ENCODE data around the gene FIGN.

The FIGN gene

DNA sequence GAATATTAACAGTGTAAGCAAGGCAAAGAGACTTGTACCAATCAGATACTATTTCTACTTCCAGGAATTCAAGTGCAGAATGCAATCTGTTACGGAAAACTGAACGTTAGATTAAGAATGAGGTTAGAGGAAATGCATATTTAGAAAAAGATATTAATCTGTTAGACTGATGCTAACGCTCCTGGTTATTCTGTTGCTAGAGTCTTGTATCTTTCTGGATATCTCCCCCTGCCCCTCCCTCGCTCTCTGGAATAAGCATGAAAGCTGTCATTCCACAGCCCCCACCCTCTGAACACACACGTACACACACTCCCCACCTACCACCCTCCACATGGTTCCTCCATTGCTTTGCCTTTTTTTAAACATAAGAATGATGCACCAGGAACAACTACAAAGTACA lies 24.1 kb downstream of the FIGN start:
- Histone ChIP-seq H3K27me3 (ENCODE audit: control insufficient read depth in 1 of 2, insufficient read depth in 2 of 2, low read length in 2 of 2) (no peaks in the 10 kb centered on the region), H3K9me3 (ENCODE audit: control insufficient read depth in 1 of 2, low read length in 2 of 2) (no peaks in the 10 kb centered on the region), H3K4me3 (ENCODE audit: low read depth in 1 of 2, low read length in 2 of 2) (no peak overlapping the region), H3K36me3 (ENCODE audit: control insufficient read depth in 1 of 2, insufficient read depth in 2 of 2, low read length in 2 of 2) (no peaks in the 10 kb centered on the region), H3K9ac (ENCODE audit: low read depth in 1 of 2, low read length in 2 of 2) (no peak overlapping the region), H3K4me1 (ENCODE audit: control insufficient read depth in 1 of 2, insufficient read depth in 2 of 2, low read length in 2 of 2) (no peaks in the 10 kb centered on the region), H3K27ac (ENCODE audit: low read depth, low read length) (no peak overlapping the region)

DNA sequence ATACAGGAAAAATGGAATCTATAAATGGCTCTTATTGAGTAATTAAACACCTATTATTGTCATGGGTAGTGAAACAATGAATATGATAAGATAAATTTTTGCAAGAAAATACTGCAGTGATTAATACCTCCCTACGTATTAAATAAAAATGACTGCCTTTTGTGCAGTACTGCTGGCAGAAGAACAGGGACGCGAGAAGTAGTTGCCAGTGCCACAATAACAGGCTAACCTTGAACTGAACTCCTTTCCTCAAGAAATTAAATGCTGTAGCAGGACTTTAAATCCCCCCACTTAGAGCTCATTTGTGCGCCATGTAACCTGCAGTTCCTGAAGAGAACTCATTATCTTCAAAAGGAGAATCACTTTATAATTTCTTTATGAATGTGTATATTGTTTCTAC lies 24.6 kb downstream of the FIGN start:
- H3K4me1 ChIP-seq (ENCODE audit: control insufficient read depth in 1 of 2, insufficient read depth in 2 of 2, low read length in 2 of 2), result no peaks in the 10 kb centered on the region
- H3K27ac ChIP-seq (ENCODE audit: low read depth, low read length), result no peak overlapping the region
- no peaks in the 10 kb centered on the region for H3K27me3 ChIP-seq (ENCODE audit: control insufficient read depth in 1 of 2, insufficient read depth in 2 of 2, low read length in 2 of 2)
- no peaks in the 10 kb centered on the region for H3K36me3 ChIP-seq (ENCODE audit: control insufficient read depth in 1 of 2, insufficient read depth in 2 of 2, low read length in 2 of 2)
- no peak overlapping the region for H3K4me3 ChIP-seq (ENCODE audit: low read depth in 1 of 2, low read length in 2 of 2)
- H3K9me3 ChIP-seq (ENCODE audit: control insufficient read depth in 1 of 2, low read length in 2 of 2), result no peaks in the 10 kb centered on the region
- H3K9ac ChIP-seq (ENCODE audit: low read depth in 1 of 2, low read length in 2 of 2), result no peak overlapping the region

DNA sequence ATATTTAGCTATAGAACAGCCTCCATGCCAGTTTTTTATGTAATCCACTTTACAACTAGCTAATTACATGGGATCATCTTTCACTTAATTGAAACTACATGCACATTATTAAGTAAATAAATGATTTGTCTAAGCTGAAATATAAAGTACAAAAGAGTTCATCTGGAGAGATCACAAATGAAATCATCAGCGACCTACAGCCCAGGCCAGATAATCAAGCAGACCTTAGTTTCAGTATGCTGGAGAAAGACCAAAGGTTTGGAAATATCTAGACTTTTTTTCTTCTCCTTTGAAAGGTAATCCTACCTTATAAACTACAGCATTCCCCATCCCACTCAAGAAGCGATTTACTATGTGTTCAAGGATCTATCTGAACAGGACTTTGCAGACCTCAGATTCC lies 26.5 kb downstream of the FIGN start:
- Histone ChIP-seq H3K27me3 (ENCODE audit: control insufficient read depth in 1 of 2, insufficient read depth in 2 of 2, low read length in 2 of 2) (no peaks in the 10 kb centered on the region), H3K9me3 (ENCODE audit: control insufficient read depth in 1 of 2, low read length in 2 of 2) (no peaks in the 10 kb centered on the region), H3K4me3 (ENCODE audit: low read depth in 1 of 2, low read length in 2 of 2) (no peak overlapping the region), H3K36me3 (ENCODE audit: control insufficient read depth in 1 of 2, insufficient read depth in 2 of 2, low read length in 2 of 2) (no peaks in the 10 kb centered on the region), H3K9ac (ENCODE audit: low read depth in 1 of 2, low read length in 2 of 2) (no peak overlapping the region), H3K4me1 (ENCODE audit: control insufficient read depth in 1 of 2, insufficient read depth in 2 of 2, low read length in 2 of 2) (no peaks in the 10 kb centered on the region), H3K27ac (ENCODE audit: low read depth, low read length) (no peak overlapping the region)

DNA sequence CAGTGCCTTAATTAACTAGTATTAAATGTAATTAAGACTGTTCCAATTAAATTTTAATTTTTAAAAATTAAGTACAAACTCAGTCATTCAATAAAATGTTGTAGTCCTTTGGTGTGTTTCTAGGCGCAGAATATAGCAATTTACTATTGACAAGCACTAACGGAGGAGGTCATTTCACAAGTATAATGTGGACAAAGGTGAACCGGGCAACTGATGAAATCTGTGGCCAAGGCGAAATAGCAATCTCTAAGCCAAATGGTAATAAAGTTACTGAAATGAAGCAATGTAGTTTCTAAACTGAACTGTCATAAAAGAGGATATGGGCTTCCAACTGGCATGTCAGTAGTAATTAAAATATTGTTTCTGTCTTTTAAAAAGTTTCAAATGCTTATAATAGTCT lies 27.5 kb downstream of the FIGN start:
- Histone ChIP-seq H3K4me3 (ENCODE audit: low read depth in 1 of 2, low read length in 2 of 2) (no peak overlapping the region), H3K9ac (ENCODE audit: low read depth in 1 of 2, low read length in 2 of 2) (no peak overlapping the region), H3K4me1 (ENCODE audit: control insufficient read depth in 1 of 2, insufficient read depth in 2 of 2, low read length in 2 of 2) (no peaks in the 10 kb centered on the region), H3K27me3 (ENCODE audit: control insufficient read depth in 1 of 2, insufficient read depth in 2 of 2, low read length in 2 of 2) (no peaks in the 10 kb centered on the region), H3K9me3 (ENCODE audit: control insufficient read depth in 1 of 2, low read length in 2 of 2) (no peaks in the 10 kb centered on the region), H3K36me3 (ENCODE audit: control insufficient read depth in 1 of 2, insufficient read depth in 2 of 2, low read length in 2 of 2) (no peaks in the 10 kb centered on the region), H3K27ac (ENCODE audit: low read depth, low read length) (no peak overlapping the region)

DNA sequence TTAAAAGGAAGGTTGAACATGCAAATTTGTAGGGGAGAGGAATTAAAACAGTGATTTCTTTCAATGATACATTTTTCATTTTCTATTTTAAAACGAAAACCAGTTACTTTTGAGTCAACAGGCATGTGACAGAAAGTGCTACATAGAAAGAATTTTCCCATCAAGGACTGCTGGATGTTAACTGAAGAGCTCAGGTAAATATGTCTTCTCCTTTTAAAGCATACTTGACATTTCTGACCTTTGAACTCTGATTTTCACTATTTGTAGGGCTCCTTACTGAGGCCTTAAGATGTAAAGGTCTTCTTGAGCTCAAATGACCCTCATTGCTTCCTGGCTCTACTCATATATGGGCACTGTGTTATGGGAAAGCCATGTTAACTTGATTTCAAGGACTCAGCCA lies 32.4 kb downstream of the FIGN start:
- Histone ChIP-seq H3K36me3 (ENCODE audit: control insufficient read depth in 1 of 2, insufficient read depth in 2 of 2, low read length in 2 of 2) (no peaks in the 10 kb centered on the region), H3K27me3 (ENCODE audit: control insufficient read depth in 1 of 2, insufficient read depth in 2 of 2, low read length in 2 of 2) (no peaks in the 10 kb centered on the region), H3K27ac (ENCODE audit: low read depth, low read length) (no peak overlapping the region), H3K9ac (ENCODE audit: low read depth in 1 of 2, low read length in 2 of 2) (no peak overlapping the region), H3K4me3 (ENCODE audit: low read depth in 1 of 2, low read length in 2 of 2) (no peak overlapping the region), H3K4me1 (ENCODE audit: control insufficient read depth in 1 of 2, insufficient read depth in 2 of 2, low read length in 2 of 2) (no peaks in the 10 kb centered on the region), H3K9me3 (ENCODE audit: control insufficient read depth in 1 of 2, low read length in 2 of 2) (no peaks in the 10 kb centered on the region)

DNA sequence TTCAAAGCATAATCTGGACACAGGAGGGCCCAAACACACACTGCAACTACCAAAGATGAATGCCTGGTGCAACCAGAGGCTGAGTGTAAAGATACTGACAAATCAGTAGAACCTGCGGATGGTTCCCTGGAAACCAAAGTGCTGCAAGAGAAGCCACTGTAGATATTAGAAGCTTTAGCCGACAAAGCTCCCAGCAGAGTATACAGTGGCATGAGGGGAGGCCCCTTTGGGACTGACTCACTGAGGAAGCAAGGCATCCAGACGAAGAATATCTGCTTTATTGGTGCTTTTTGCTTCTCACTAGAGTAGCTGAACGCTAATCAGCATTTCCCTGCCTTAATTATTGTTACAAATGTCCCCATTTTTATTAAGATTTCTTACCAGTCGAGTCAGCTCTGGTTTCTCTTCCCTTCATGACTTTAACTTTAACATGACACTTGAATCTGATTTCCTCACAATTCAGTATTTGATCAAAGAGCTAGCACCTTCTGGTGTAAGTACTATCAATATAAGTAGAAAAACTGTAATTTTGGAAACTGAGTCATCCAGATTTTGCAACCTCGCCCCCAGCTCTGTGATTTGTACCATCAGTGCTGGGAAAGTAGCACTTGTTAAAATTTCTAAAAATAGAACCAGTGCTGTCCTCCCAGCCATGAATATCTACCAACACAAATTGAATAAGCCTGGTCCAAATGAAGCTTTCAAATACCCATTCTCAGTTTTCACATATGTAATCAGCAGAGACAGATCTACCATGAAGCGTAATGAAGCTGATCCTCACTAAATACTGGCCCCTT lies 34.2 kb downstream of the FIGN start:
- Histone ChIP-seq H3K9ac (ENCODE audit: low read depth in 1 of 2, low read length in 2 of 2) (no peak overlapping the region), H3K36me3 (ENCODE audit: control insufficient read depth in 1 of 2, insufficient read depth in 2 of 2, low read length in 2 of 2) (no peaks in the 10 kb centered on the region), H3K9me3 (ENCODE audit: control insufficient read depth in 1 of 2, low read length in 2 of 2) (no peaks in the 10 kb centered on the region), H3K27me3 (ENCODE audit: control insufficient read depth in 1 of 2, insufficient read depth in 2 of 2, low read length in 2 of 2) (no peaks in the 10 kb centered on the region), H3K4me1 (ENCODE audit: control insufficient read depth in 1 of 2, insufficient read depth in 2 of 2, low read length in 2 of 2) (no peaks in the 10 kb centered on the region), H3K27ac (ENCODE audit: low read depth, low read length) (no peak overlapping the region), H3K4me3 (ENCODE audit: low read depth in 1 of 2, low read length in 2 of 2) (no peak overlapping the region)

DNA sequence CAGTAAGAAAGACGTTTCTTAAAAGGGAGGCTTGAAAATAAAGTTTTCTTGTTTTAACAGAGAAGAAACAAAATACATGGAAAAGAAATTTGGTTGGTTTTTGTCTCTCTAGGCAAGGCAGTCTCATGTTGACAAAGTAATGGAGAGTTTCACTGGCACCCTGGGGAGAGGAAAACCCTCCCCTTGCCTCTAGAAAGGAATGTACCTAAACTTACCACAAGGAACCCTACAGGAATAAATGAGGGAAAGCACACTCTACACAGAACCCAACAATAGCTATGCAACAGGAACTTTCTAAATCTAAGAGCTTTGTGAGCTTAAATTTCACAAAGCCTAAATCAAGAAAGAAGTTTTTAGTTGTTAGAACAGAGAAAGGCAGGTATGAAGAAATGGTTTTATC lies 37.0 kb downstream of the FIGN start:
- H3K27ac ChIP-seq (ENCODE audit: low read depth, low read length), result no peak overlapping the region
- no peak overlapping the region for H3K9ac ChIP-seq (ENCODE audit: low read depth in 1 of 2, low read length in 2 of 2)
- H3K9me3 ChIP-seq (ENCODE audit: control insufficient read depth in 1 of 2, low read length in 2 of 2), result no peaks in the 10 kb centered on the region

DNA sequence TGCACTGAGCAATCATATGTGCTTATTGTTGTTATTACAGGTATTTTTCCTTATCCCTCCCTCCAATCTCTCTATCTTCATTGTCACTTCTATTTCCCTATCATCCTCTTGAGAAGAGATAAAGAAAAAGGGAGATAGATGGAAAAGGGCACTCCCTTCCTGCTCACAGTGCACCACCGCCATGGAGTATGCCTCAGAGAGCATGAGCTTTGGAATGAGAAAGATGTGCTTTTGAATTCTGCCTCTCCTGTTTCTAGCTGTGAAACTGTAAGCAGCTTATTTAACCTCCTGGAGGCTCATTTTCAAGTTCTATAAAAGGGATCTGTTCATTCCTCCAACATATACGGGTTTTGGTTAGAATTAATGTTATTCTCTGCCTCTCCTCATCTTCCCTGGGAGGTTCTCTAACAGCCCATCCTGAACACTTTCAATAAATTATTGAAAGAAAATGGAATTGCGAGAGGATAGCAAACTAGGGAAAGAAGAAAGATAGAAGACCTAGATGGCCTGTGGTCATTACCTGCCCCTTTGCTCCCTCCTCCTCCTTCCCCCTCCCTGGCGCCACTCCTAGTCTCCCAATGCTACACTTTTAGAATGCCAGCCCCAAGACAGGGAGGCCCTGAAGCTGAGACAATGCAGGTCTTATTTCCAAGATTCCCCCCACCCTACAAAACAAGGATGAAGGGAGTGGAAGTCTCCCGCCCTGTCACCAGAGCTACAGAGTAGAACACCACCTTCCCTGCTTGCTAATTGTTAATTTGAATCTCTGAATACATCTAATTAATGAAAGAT lies 37.8 kb downstream of the FIGN start:
- Histone ChIP-seq H3K9ac (ENCODE audit: low read depth in 1 of 2, low read length in 2 of 2) (no peak overlapping the region), H3K4me1 (ENCODE audit: control insufficient read depth in 1 of 2, insufficient read depth in 2 of 2, low read length in 2 of 2) (no peaks in the 10 kb centered on the region), H3K27ac (ENCODE audit: low read depth, low read length) (no peak overlapping the region)

More for the DNA sequence above, 37.0 kb downstream of the FIGN start:
- Histone ChIP-seq H3K36me3 (ENCODE audit: control insufficient read depth in 1 of 2, insufficient read depth in 2 of 2, low read length in 2 of 2) (no peaks in the 10 kb centered on the region), H3K4me3 (ENCODE audit: low read depth in 1 of 2, low read length in 2 of 2) (no peak overlapping the region), H3K27me3 (ENCODE audit: control insufficient read depth in 1 of 2, insufficient read depth in 2 of 2, low read length in 2 of 2) (no peaks in the 10 kb centered on the region), H3K4me1 (ENCODE audit: control insufficient read depth in 1 of 2, insufficient read depth in 2 of 2, low read length in 2 of 2) (no peaks in the 10 kb centered on the region)

DNA sequence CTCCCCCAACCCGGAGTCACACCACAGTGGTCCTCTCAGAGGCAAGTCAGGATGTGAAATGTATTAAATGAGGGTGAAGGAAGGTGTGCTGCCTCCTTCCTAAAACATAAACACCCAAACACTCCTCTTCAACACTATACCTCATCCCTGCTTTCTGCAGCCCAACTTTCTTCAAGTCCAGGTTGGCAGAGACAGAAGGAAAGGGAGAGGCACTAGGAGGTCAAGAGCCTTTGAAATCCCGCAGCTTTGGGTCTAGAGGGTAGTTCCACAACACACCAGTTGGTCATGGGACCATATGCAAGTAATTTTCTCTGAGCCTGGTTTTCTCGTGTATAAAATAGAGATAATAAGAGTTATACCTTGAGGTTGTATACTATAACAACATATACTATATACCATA lies 38.4 kb downstream of the FIGN start:
- no peaks in the 10 kb centered on the region for H3K4me1 ChIP-seq (ENCODE audit: control insufficient read depth in 1 of 2, insufficient read depth in 2 of 2, low read length in 2 of 2)
- H3K27ac ChIP-seq (ENCODE audit: low read depth, low read length), result no peak overlapping the region
- H3K9me3 ChIP-seq (ENCODE audit: control insufficient read depth in 1 of 2, low read length in 2 of 2), result no peaks in the 10 kb centered on the region
- no peaks in the 10 kb centered on the region for H3K27me3 ChIP-seq (ENCODE audit: control insufficient read depth in 1 of 2, insufficient read depth in 2 of 2, low read length in 2 of 2)
- H3K9ac ChIP-seq (ENCODE audit: low read depth in 1 of 2, low read length in 2 of 2), result no peak overlapping the region
- H3K4me3 ChIP-seq (ENCODE audit: low read depth in 1 of 2, low read length in 2 of 2), result no peak overlapping the region
- H3K36me3 ChIP-seq (ENCODE audit: control insufficient read depth in 1 of 2, insufficient read depth in 2 of 2, low read length in 2 of 2), result no peaks in the 10 kb centered on the region

More for the DNA sequence above, 37.8 kb downstream of the FIGN start:
- no peaks in the 10 kb centered on the region for H3K36me3 ChIP-seq (ENCODE audit: control insufficient read depth in 1 of 2, insufficient read depth in 2 of 2, low read length in 2 of 2)
- H3K4me3 ChIP-seq (ENCODE audit: low read depth in 1 of 2, low read length in 2 of 2), result no peak overlapping the region
- no peaks in the 10 kb centered on the region for H3K9me3 ChIP-seq (ENCODE audit: control insufficient read depth in 1 of 2, low read length in 2 of 2)
- no peaks in the 10 kb centered on the region for H3K27me3 ChIP-seq (ENCODE audit: control insufficient read depth in 1 of 2, insufficient read depth in 2 of 2, low read length in 2 of 2)

DNA sequence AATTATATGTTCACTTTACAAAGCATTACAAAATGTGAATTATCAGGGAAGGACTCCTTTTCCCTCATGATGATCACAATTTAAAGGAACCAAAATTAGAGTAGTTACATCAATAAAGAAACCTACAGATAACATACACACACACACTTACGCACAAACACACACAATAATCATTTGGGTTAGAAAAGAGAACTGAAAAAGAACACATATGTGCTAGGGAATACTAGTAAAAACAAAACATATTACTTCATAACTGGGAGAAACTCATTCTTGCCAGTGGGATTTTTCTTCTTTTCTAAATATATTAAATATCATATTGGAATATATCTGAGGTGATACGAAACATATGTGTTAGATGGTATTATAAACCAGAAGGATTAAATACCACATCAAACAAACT lies 42.3 kb downstream of the FIGN start:
- Histone ChIP-seq H3K27me3 (ENCODE audit: control insufficient read depth in 1 of 2, insufficient read depth in 2 of 2, low read length in 2 of 2) (no peaks in the 10 kb centered on the region), H3K4me1 (ENCODE audit: control insufficient read depth in 1 of 2, insufficient read depth in 2 of 2, low read length in 2 of 2) (no peaks in the 10 kb centered on the region), H3K9ac (ENCODE audit: low read depth in 1 of 2, low read length in 2 of 2) (no peak overlapping the region), H3K9me3 (ENCODE audit: control insufficient read depth in 1 of 2, low read length in 2 of 2) (no peaks in the 10 kb centered on the region), H3K4me3 (ENCODE audit: low read depth in 1 of 2, low read length in 2 of 2) (no peak overlapping the region), H3K27ac (ENCODE audit: low read depth, low read length) (no peak overlapping the region), H3K36me3 (ENCODE audit: control insufficient read depth in 1 of 2, insufficient read depth in 2 of 2, low read length in 2 of 2) (no peaks in the 10 kb centered on the region)
